ENCODE data around the gene FRMD8.
A peak's percentile ranks its signal among the peaks of the same experiment; 100 is the strongest.
"Not testable (repeated sequence)": the region's sequence is repeated elsewhere in the genome, so short reads cannot be mapped to it uniquely, and the experiment has no call there.

FRMD8 gene

DNA sequence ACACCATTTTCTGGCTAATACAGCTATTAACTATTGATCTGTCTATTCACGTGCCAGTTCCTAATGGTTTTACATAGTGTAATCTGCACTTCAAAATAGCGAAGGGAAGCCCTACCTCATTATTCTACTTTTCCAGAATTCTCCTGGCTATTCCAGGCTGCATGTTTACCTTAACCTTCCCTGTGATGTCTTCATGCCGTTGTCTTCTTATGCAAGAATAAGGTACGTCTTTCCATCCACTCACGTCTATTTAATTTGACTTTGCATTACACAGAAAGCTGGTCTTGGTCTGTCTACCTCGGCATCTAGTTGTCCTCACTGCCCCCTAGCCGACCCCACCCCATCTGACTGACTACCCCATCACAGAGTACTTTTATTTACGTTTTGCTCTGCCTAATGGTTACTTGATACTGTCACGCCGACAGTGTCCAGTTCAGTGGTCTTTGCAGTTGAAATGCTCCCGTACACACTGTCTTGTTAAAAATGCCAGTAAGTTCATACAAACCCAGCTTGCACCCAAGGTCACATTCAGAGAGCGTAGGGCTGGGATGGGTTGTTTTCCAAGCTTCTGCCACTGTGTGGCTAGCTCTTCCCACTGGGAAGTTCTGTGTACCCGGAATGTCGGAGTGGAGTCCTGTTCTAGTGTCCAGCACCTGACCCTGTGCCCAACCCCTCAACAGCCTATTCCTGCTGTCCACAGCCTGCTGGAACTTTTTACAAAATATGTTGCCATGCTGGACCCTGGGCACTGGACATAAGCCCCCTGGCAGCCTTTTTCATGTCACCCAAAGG is 51.2 kb downstream of the FRMD8 start:
- no peak for DNase-seq

DNA sequence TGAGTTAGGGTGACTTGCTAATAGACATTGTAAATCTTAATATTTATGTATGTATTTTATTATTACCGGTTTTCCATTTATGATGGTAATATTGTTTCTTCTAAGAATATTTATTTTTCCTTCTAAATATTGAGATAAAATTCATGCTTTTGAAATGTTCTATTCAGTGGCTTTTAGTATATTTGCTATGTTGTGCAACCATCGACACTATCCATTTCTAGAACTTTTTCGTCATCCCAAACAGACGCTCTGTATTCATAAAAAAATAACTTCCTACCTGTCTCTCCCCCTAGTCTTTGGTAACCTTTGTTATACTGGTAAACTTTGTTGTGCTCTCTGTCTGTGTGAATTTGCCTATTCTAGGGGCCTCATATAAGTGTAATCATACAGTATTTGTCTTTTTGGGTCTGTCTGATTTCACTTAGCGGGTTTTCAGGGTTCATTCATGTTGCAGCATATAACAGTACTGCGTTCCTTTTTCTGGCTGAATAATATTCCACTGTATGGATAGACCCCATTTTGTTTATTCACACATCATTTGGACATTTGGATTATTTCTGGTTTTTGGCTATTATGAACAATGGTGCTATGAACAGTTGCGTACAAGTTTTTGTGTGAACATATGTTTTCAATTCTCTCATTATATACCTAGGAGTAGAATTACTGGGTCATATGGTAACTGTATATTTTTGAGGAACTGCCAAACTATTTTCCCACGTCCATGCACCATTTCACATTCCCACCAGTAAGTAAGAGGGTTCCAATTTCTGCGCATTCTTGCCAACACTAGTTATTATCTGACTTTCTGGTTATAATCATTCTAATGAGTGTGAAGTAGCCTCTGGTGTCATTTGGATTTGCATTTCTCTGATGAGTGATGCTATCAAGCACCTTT is 52.1 kb downstream of the FRMD8 start:
- DNase-seq: no peak

DNA sequence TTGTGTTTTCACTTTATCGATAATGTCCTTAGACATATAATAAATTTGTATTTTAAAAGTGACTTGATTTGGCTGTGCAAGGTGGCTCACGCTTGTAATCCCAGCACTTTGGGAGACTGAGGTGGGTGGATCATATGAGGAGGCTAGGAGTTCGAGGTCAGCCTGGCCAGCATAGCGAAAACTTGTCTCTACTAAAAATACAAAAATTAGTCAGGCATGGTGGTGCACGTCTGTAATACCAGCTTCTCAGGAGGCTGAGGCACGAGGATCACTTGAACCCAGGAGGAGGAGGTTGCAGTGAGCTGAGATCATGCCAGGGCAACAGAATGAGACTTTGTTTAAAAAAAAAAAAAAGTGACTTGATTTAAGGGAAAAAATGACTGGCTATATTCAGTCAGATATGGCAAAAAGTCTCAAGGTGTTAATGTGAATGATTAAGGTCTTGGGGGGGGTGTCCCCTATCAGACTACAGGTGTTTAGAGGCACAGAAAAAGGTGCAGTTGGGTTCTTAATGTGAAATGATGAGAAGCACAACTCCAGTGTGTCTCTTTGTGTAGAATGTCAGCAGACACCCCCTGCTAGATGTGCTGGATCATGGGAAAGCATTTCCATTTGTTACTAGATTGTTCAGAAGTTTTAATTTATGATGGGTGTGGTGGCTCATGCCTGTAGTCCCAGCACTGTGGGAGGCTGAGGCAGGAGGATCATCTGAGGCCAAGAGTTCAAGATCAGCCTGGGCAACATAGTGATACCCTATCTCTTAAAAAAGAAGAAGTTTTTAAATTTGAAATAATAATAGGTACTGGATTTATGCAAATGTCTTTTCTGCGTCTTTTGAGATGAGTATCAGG is 53.1 kb downstream of the FRMD8 start:
- DNase-seq: no peak

DNA sequence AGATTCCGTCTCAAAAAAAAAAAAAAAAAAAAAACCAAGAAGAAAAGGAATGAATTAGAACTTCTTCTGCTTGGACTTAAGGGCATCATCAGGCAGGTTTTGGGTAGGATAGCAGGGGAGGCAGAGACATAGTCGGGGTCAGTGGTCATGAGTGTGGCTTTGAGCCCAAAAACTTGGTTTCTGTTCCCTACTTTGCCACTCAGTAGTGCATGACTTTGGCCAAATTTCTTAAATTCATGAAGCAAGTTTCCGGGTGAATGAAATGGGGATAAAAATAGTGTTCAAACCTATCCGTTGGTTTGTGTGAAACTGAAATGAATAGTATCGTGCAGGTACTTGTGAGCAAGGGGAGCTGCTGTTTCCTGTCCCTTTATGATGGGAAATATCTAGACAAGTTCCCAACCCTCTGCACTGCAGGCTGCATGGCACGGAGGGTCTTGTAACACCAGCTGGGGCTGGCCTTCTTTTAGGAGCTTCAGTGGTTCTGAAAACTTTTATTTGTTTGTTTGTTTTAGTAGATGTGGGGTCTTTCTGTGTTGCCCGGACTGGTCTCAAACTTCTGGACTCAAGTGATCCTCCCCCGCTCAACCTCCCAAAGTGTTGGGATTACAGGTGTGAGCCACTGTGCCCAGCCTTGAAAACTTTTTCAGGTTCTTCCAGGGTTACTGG is 54.5 kb downstream of the FRMD8 start:
- no peak for DNase-seq

DNA sequence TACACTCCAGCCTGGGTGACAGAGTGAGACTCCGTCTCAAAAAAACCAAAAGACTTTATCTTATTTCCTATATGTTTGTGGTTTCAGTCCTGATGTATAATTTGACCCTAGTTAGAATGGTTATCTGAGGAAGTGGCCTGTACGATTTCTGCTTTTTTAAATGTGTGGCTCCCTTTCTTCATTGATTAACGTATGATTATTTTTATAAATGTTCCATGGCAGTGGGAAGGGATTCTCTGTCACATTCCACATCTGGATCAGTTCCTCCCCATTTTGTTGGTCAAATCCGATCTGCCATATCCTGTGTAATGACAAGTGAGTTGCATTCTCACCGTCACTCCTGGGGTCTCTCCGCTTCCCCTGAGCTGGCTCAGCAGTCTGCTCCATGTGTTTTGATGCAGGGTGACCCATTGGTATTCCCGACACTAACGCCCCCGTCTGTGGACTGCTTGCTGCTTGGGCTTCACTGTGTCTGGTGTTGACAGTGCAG is 56.5 kb downstream of the FRMD8 start:
- DNase-seq: no peak

DNA sequence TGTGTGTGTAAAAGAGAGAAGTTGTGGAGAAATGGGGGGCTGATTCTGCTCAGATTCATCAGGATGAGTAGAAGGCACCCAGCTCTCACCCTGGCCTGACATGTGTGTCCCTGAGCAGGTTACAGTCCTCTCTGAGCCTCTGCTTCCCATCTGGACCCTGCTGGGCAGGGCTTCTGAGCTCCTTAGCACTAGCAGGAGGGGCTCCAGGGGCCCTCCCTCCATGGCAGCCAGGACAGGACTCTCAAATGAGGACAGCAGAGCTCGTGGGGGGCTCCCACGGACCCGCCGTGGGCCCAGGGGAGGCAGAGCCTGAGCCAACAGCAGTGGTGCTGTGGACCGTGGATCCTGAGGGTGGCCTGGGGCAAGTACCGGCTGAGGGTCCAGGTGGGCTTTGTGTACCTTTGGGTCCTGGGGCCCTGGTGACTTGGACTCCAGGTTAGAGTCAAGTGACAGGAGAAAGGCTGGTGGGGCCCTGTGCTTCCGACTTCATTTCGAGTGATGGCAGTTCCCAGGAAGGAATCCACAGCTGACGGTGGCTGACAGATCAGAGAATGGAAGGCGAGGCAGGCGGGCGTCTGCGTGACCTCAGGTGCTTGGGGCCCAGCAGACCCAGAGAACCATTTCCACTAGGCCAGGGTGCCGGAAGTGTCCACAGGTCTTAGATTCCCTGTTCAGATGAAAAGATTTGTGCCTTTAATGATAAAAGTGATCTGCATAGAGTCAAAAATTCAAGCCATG is 58.0 kb downstream of the FRMD8 start:
- no peak for DNase-seq

DNA sequence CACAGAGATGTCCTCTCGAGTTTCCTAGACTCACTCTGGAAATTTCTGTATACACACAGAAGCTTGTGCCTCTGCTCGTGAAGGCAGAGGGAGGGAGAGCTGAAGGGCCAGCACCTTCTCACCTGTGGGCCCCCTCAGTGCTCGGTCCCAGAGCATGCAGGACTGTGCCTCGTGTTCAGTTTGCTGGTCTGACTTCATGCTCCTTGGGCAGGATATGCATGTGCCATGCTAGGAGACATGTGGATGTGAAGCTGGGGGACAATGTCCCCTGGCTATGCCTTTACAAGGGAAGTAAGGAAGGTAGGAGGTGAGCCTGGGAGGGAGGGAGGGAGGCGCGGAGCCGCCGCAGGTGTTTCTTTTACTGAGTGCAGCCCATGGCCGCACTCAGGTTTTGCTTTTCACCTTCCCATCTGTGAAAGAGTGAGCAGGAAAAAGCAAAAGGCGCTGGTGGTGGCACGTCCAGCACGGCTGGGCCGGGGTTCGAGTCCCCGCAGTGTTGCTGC is 58.7 kb downstream of the FRMD8 start:
- DNase-seq: no peak

DNA sequence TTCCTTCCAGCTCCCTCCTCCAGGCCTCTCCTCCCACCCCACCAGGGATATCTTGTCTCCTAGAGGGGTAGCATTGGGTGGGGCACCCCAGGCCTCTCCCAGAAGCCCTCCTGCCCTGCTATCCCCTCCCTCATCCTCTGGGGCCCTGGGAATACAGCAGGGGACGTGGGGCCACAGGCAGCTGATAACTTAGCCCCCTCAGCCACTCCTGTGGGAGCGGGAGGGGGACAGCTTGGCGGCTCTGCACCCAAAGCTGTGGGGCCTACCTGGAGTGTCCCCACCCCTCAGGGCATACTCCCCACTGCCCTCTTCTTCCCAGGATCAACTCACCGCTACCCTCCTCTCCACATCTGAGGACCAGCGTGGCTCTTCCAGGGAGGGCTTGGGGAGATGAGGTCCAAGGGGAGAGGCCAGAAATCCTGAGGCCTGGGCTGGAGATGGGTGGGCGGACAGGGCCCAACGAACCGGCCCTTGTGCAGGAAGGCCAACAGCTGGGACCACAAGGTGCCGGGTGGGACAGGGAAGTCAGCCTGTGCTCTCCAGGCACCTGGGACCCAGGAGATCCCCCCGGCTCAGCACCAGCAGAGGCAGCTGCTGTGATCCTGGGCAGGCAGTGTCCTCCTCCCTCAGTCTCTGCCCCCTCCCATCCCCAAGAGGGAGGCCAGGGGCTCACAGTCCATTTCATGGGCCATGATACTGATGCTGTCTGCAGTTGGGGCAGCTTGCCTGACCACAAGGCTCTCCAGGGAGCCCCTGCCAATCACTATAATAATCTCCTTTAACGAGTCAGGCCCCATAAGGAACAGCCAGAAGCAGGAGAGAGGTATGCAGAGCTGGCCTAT is 59.4 kb downstream of the FRMD8 start:
- DNase-seq: no peak

DNA sequence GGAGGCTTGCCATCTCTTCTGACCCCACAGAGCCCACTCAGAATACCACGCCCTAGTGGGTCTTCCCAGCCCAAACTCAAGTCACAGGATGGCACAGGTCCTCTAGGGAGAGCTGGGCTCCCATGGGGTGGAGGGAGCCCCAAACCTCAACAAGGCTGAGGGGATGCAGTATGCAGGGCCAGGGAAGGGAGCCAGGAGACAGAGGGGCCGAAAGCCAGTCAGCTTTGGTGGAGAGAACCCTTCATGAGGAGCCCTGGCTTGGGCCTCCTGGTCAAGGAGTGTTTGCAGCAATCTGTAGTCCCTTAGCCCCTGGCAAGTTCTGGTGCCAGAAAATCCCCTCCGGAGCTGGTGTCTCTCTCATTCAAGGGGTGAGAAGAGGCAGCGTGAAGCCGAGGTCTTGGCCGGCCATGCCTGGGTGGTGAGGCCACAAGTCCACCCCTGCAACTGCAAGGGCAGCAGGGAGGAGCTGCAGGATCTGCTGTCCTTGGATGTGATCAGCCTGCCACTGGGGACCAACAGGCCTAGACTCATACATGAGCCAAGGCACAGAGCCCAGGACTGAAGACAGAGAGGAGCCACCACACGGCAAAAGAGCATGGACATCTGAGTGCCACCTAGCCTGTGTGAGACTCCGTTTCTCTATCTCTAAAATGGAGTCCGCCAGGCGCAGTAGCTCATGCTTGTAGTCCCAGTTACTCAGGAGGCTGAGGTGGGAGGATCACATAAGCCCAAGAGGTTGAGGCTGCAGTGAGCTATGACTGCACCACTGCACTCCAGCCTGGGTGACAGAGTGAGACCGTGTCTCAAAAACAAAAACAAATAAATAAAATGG is 60.2 kb downstream of the FRMD8 start:
- no peak for DNase-seq

DNA sequence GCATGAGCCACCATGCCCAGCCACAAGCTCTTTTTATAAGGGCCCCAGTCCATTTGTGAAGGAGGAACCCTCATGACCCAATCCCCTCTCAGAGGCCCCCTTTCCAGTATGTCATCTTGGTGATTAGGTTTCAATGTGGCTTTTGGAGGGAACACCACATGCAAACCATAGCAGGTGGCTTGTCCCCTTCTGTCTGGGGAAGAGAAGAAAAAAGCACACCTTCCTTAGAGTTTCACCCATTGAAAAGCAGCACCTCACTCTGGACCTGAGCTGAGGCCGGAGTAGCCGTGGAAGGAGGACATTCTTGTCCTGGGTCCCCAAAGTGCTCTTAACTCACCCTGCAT is 61.6 kb downstream of the FRMD8 start:
- no peak for DNase-seq

DNA sequence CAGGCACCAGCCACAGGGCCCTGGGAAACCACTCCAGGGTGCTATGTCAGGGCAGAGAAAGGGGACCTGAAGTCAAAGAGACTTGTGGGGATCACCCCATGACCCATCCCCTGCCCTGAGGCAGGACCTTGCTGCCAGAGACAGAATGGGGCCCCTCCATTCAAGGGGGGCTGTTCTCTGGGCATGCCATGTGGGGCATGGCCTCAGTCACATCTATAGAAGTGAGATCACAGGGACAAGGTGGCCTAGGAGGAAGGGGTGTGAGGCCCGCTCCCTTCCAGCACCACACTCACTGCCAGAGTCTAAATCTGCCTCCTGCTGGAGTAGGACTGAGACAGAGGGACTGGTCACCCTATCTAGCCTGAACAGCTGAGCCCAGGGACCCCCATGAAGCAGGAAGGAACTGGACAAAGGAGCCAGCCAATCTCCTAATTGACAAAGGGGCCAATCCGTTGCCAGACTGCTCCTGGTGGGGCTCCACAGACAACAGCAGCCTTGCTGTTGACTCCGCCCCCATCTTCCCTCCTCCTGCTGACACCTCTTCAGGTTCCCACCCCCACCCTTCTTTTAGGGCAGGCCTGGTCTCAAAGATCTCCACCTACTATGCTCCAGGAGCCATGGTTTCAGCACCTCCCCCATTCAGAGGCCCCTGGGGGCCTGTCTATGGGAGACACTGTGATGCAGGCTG is 62.1 kb downstream of the FRMD8 start:
- no peak for DNase-seq

DNA sequence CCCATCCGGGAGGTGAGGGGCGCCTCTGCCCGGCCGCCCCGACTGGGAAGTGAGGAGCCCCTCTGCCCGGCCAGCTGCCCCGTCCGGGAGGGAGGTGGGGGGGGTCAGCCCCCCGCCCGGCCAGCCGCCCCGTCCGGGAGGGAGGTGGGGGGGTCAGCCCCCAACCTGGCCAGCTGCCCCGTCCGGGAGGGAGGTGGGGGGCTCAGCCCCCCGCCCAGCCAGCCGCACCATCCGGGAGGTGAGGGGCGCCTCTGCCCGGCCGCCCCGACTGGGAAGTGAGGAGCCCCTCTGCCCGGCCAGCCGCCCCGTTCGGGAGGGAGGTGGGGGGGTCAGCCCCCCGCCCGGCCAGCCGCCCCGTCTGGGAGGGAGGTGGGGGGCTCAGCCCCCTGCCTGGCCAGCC is 64.9 kb downstream of the FRMD8 start:
- not testable (repeated sequence) for DNase-seq

DNA sequence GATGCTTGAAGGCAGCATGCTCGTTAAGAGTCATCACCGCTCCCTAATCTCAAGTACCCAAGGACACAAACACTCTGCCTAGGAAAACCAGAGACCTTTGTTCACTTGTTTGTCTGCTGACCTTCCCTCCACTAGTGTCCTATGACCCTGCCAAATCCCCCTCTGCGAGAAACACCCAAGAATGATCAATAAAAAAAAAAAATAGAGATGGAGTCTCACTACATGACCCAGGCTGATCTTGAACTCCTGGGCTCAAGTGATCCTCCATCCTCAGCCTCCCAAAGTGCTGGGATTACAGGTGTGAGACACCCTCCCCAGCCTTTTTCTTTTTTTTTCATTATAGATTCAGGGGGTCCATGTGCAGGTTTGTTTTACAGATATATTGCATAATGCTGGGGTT is 65.8 kb downstream of the FRMD8 start:
- DNase-seq: not testable (repeated sequence)

DNA sequence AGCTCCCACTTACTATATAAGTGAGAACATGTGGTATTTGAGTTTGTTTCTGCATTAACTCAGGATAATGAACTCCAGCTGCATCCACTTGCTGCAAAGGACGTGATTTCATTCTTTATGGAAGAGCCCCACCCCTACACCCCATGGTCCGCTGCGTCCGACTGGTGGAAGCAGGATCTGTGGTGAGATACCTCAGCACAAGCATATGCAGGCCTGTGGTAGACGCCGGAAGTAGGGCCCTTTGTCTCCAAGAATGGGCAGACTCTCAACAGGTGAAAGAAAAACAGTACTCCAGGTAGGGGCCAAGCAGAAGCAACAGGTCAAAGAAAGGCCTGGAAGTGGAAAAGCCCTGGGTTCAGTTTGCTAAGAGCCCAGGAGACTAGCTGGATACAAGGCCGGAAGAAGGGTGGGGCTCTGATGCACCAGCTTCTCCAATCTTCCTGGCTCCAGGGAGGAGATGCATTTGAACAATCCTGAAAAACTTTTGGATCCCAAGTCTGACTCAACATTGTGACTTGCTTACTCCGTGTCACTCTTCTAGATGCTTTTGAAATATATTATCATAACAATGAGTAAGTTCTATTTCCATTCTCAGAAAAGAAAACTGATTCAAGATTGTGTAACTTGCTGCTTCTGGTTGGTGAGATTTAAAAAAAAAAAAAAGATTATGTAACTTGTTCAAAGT is 66.5 kb downstream of the FRMD8 start:
- DNase-seq: peak; percentile 62

DNA sequence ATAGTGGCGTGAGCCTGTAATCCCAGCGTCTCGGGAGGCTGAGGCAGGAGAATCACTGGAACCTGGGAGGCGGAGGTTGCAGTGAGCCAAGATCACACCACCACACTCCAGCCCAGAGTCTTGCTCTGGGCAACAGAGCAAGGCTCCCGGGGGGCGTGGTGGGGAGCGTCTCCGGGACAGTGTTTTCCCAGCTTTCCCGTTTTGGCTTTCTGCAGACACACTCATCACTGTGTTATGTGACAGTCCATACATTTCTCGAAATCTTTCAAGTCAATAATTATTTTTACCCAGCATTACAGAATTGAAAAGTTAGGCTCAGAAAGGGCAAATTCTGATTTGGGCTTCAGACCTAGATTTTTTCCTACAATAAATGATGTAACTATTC is 67.9 kb downstream of the FRMD8 start:
- DNase-seq: no peak

DNA sequence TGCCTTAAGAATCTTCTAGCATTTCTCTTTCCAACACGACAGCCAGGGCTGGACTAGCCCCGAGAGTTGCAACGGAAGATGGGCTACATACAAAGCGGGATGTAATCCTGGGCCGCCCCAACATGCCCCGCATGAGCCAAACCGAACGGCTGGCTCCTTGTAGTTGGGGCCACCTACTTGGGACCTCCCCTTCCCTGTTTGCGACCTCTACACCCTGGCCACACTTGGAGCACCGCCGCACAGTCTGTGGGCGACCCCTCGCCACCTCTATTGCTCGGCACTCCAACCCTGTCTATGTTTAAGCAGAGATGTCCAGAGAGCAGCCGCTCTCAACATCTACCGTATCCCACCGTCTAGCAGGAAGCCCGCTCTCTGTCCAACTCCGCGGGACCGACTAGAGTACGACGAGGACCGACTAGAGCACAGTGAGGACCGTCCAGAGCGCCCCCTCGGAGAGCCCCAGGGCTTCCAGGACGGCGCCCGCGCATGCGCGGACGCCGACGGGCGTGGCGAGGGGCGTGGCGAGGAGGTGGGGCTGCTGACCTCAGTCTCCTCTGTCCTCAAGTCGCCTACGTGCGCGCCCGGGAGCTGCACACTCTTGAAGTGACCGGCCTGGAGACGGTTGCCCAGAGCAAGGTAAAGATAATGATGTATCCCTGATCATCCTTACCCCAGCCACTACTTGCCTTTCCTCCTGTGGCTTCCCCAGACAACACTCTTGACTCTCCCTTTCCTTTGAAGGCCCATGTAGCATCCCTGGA is 68.4 kb downstream of the FRMD8 start:
- peak; percentile 29 for DNase-seq

DNA sequence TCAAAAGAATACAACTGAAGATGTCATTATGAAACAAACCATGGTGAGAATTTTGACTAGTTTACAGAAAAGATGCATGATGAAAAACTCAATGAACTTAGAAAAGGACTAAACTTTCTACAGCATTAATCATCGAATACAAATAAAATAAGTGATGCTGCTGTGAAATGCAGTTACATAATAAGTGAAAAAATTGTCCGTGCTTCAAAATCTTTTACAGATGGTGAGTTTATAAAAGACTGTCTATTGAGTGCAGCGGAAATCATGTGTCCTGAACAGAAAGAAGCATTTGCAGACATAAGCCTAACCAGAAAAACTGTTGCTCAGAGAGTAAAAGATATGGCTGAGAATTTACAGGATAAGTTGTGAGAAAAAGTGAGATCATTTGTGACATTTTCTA is 70.0 kb downstream of the FRMD8 start:
- DNase-seq: no peak

DNA sequence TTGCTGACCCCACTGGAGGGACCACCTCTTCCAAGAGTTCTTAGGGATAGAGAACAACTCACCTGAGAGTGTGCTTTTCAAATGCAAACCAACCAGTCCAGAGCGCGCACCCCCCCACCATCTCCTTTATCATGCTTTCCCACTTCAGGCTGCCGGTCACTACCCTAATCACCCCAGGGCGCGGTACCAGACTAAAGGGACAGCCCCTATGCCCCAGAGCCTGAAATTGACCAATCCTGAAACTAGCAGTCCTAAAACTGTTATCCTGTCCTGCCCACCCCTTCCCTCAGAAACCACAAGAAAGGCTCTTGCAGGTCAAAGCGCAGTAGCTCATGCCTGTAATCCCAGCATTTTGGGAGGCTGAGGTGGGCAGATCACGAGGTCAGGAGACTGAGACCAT is 73.1 kb downstream of the FRMD8 start:
- no peak for DNase-seq

All from NCI-H187 treated with DMSO at 0.1 percent for 48 hours (cell line).